K562 (cell line): ENCODE data around the gene TMTC2.

Experiments used
- ATF2 ChIP-seq: sonication (generic); formaldehyde crosslinking; IDR thresholded peaks from 2 replicates; pipeline ENCODE4 v1.8.1; 2022; ENCODE audit warnings: missing genetic modification reagents
- CTCF ChIP-seq, 3 experiments: IDR thresholded peaks in 2 of 3; conservative IDR thresholded peaks in 1 of 3; 2 replicates each; pipeline ENCODE4 v1.5.1; 2011 to 2012; ENCODE audit warnings: low read length in 3 of 3, mild to moderate bottlenecking in 3 of 3, control low read depth in 2 of 3, improper control_type of control experiment in 1 of 3, inconsistent platforms in 1 of 3, low read depth in 1 of 3, mixed read lengths in 1 of 3, moderate library complexity in 1 of 3; ENCODE audit not compliant: insufficient read depth in 2 of 3
- DMBX1 ChIP-seq: fragments of 250-450 bp; sonication (Bioruptor Pico); IDR thresholded peaks from 2 replicates; pipeline ENCODE4 v1.8.0; 2022; ENCODE audit warnings: inconsistent platforms, mild to moderate bottlenecking, moderate library complexity, borderline replicate concordance
- E2F1 ChIP-seq: sonication (generic); formaldehyde crosslinking; IDR thresholded peaks from 2 replicates; pipeline ENCODE4 v1.8.1; 2023; ENCODE audit warnings: mild to moderate bottlenecking, missing genetic modification reagents, moderate library complexity
- POLR2A ChIP-seq: fragments of 450-650 bp; conservative IDR thresholded peaks from 2 replicates; pipeline ENCODE4 v1.6.1; 2016

- TF ChIP-seq ATF2 (no peak), POLR2A (no peak), DMBX1 (CRISPR knock-in tag) (no peak), CTCF (IDR thresholded peaks at IDR 0.05 in 2 of 3, conservative IDR thresholded peaks at IDR 0.05 in 1 of 3; ENCODE audit: insufficient read depth in 2 of 3, low read depth in 1 of 3, low read length in 3 of 3) (no peak), E2F1 (CRISPR knock-in tag) (no peak)
These were observed 311.8 kb downstream of the TMTC2 start for GRCh38 chr12:82998509-82998908.
